Nephron (organoid): ENCODE data around the gene PLPP4.

Source experiments
- H3K27ac Mint-ChIP-seq, 3 experiments: 2 replicates each; pipeline ENCODE4 v1.8.0; 2020; ENCODE audit warnings: mixed read lengths in 3 of 3, mild to moderate bottlenecking in 2 of 3, moderate library complexity in 1 of 3
- H3K27me3 Mint-ChIP-seq: 2 replicates; pipeline ENCODE4 v1.8.0; 2021; ENCODE audit warnings: low read depth, mild to moderate bottlenecking, moderate library complexity, mixed read lengths
- H3K36me3 Mint-ChIP-seq: 2 replicates; pipeline ENCODE4 v1.8.0; 2020; ENCODE audit warnings: low read depth, mixed read lengths
- H3K4me1 Mint-ChIP-seq: 2 replicates; pipeline ENCODE4 v1.8.0; 2020; ENCODE audit warnings: mixed read lengths
- H3K4me3 Mint-ChIP-seq, 3 experiments: 2 replicates each; pipeline ENCODE4 v1.8.0; 2020; ENCODE audit warnings: mild to moderate bottlenecking in 3 of 3, mixed read lengths in 3 of 3, moderate library complexity in 2 of 3
- H3K9me3 Mint-ChIP-seq: 2 replicates; pipeline ENCODE4 v1.8.0; 2020; ENCODE audit warnings: mixed read lengths
- CTCF ChIP-seq, 3 experiments: fragments of 200-600 bp; sonication (generic); IDR thresholded peaks; one replicate each; pipeline ENCODE4 v1.5.0; 2021; ENCODE audit warnings: antibody characterized with exemption in 3 of 3; ENCODE audit not compliant: unreplicated experiment in 3 of 3

Gene PLPP4

GRCh38 chr10:120599200-120599724 is 142.2 kb downstream of the PLPP4 start:
- no peaks in the 10 kb centered on the region for H3K36me3 Mint-ChIP-seq
- peaks cover 10% of the 10 kb centered on the region for H3K9me3 Mint-ChIP-seq
- no peak overlapping the region for H3K4me3 Mint-ChIP-seq
- TF ChIP-seq CTCF (IDR thresholded peaks at IDR 0.05; ENCODE audit: unreplicated experiment in 3 of 3): no peak
- peaks cover 23% of the 10 kb centered on the region for H3K27me3 Mint-ChIP-seq
- H3K27ac Mint-ChIP-seq: peak overlapping the region in 2 of 3 experiments; percentile 9 to 37
- H3K4me1 Mint-ChIP-seq: peaks cover 6% of the 10 kb centered on the region

- H3K9me3 Mint-ChIP-seq: peaks cover 10% of the 10 kb centered on the region
- peak; percentile 27 to 43 (median 36) for TF ChIP-seq CTCF (IDR thresholded peaks at IDR 0.05; ENCODE audit: unreplicated experiment in 3 of 3)
- H3K36me3 Mint-ChIP-seq: no peaks in the 10 kb centered on the region
- no peak overlapping the region for H3K4me3 Mint-ChIP-seq
- H3K27ac Mint-ChIP-seq: no peak overlapping the region
- peaks cover 17% of the 10 kb centered on the region for H3K27me3 Mint-ChIP-seq
- peaks cover 6% of the 10 kb centered on the region for H3K4me1 Mint-ChIP-seq
Observed at GRCh38 chr10:120600871-120601649, 144.0 kb downstream of the PLPP4 start.

GRCh38 chr10:120601999-120602398 is 145.0 kb downstream of the PLPP4 start:
- H3K4me3 Mint-ChIP-seq: no peak overlapping the region
- peaks cover 14% of the 10 kb centered on the region for H3K27me3 Mint-ChIP-seq
- TF ChIP-seq CTCF (IDR thresholded peaks at IDR 0.05; ENCODE audit: unreplicated experiment in 3 of 3): no peak
- H3K4me1 Mint-ChIP-seq: peaks cover 6% of the 10 kb centered on the region
- peaks cover 10% of the 10 kb centered on the region for H3K9me3 Mint-ChIP-seq
- no peak overlapping the region for H3K27ac Mint-ChIP-seq
- no peaks in the 10 kb centered on the region for H3K36me3 Mint-ChIP-seq

GRCh38 chr10:120605410-120605809 is 148.4 kb downstream of the PLPP4 start:
- no peak overlapping the region for H3K27ac Mint-ChIP-seq
- H3K4me1 Mint-ChIP-seq: no peaks in the 10 kb centered on the region
- H3K9me3 Mint-ChIP-seq: peaks cover 10% of the 10 kb centered on the region
- H3K27me3 Mint-ChIP-seq: peaks cover 13% of the 10 kb centered on the region
- H3K36me3 Mint-ChIP-seq: no peaks in the 10 kb centered on the region
- no peak for TF ChIP-seq CTCF (IDR thresholded peaks at IDR 0.05; ENCODE audit: unreplicated experiment in 3 of 3)
- H3K4me3 Mint-ChIP-seq: no peak overlapping the region

GRCh38 chr10:120606051-120606764 is 149.2 kb downstream of the PLPP4 start:
- no peaks in the 10 kb centered on the region for H3K36me3 Mint-ChIP-seq
- H3K27me3 Mint-ChIP-seq: peaks cover 13% of the 10 kb centered on the region
- H3K27ac Mint-ChIP-seq: no peak overlapping the region
- no peaks in the 10 kb centered on the region for H3K4me1 Mint-ChIP-seq
- peaks cover 10% of the 10 kb centered on the region for H3K9me3 Mint-ChIP-seq
- TF ChIP-seq CTCF (IDR thresholded peaks at IDR 0.05; ENCODE audit: unreplicated experiment in 3 of 3): no peak
- H3K4me3 Mint-ChIP-seq: no peak overlapping the region
